GM19468 (cell line): Measurements from ENCODE around the gene TTC21B.

Experiments used
- ATAC-seq: cut with Tn5 transposase; IDR thresholded peaks from one replicate; pipeline ENCODE4 v1.9.1; 2021; ENCODE audit warnings: mild to moderate bottlenecking, moderate library complexity, moderate number of reproducible peaks; ENCODE audit not compliant: unreplicated experiment; ENCODE audit errors: extremely low read depth

TTC21B gene

GRCh38 chr2:165844216-165844615 is 109.4 kb downstream of the TTC21B start:
- ATAC-seq, result no peak

GRCh38 chr2:165843351-165843750 is 110.2 kb downstream of the TTC21B start:
- ATAC-seq, result no peak

- ATAC-seq, result no peak
These were observed 113.1 kb downstream of the TTC21B start for GRCh38 chr2:165840333-165840958.

GRCh38 chr2:165839610-165840009 is 114.0 kb downstream of the TTC21B start:
- ATAC-seq, result no peak

- no peak for ATAC-seq
These were observed 116.5 kb downstream of the TTC21B start for GRCh38 chr2:165837122-165837521.

- no peak for ATAC-seq
These were observed 118.2 kb downstream of the TTC21B start for GRCh38 chr2:165835363-165835762.

- ATAC-seq, result no peak
These were observed 120.4 kb downstream of the TTC21B start for GRCh38 chr2:165833156-165833555.

- no peak for ATAC-seq
These were observed 125.7 kb downstream of the TTC21B start for GRCh38 chr2:165827921-165828276.

- peak; percentile 28 for ATAC-seq
These were observed 126.3 kb downstream of the TTC21B start for GRCh38 chr2:165827016-165827920.

GRCh38 chr2:165825041-165825440 is 128.5 kb downstream of the TTC21B start:
- ATAC-seq, result no peak
